HepG2 (cell line): ENCODE data around the gene NT5C2. TPM values are rescaled to one million over a fixed set of nuclear protein-coding genes. Genes with fewer than 3 reads are reported as not detected.

ENCODE experiments used
- ASH2L ChIP-seq: fragments of 300-600, 200-600 bp; sonication (generic); IDR thresholded peaks from 2 replicates; pipeline ENCODE4 v1.7.0; 2017; ENCODE audit warnings: low read depth, mild to moderate bottlenecking, moderate library complexity, mixed read lengths, low read length; ENCODE audit not compliant: insufficient read length
- CEBPG ChIP-seq: IDR thresholded peaks from 2 replicates; pipeline ENCODE4 v1.6.1; 2016
- GLMP ChIP-seq: sonication (generic); formaldehyde crosslinking; IDR thresholded peaks from 2 replicates; pipeline ENCODE4 v1.9.0; 2021; ENCODE audit warnings: missing genetic modification reagents, mild to moderate bottlenecking, borderline replicate concordance
- MLX ChIP-seq: IDR thresholded peaks from 2 replicates; pipeline ENCODE4 v1.6.1; 2016
- MTA3 ChIP-seq: sonication (generic); formaldehyde crosslinking; IDR thresholded peaks from 2 replicates; pipeline ENCODE4 v1.4.0; 2020; ENCODE audit warnings: missing genetic modification reagents
- MXD1 ChIP-seq: sonication (generic); formaldehyde crosslinking; IDR thresholded peaks from 2 replicates; pipeline ENCODE4 v1.4.0; 2020; ENCODE audit warnings: mild to moderate bottlenecking, missing genetic modification reagents
- SIX4 ChIP-seq: sonication (generic); formaldehyde crosslinking; IDR thresholded peaks from 2 replicates; pipeline ENCODE4 v1.4.0; 2020; ENCODE audit warnings: missing genetic modification reagents
- SNAPC5 ChIP-seq: sonication (generic); formaldehyde crosslinking; IDR thresholded peaks from 2 replicates; pipeline ENCODE4 v1.8.1; 2023; ENCODE audit warnings: mild to moderate bottlenecking, missing genetic modification reagents, borderline replicate concordance
- U2AF2 ChIP-seq: fragments of 200-400 bp; formaldehyde crosslinking; IDR thresholded peaks from 2 replicates; pipeline ENCODE4 v1.6.1; 2017; ENCODE audit warnings: low read depth, mild to moderate bottlenecking, low read length
- ZFAT ChIP-seq: sonication (generic); formaldehyde crosslinking; conservative IDR thresholded peaks from 2 replicates; pipeline ENCODE4 v1.8.1; 2023; ENCODE audit warnings: missing genetic modification reagents, inconsistent platforms
- ZNF550 ChIP-seq: sonication (generic); formaldehyde crosslinking; IDR thresholded peaks from 2 replicates; pipeline ENCODE4 v1.4.0; 2020; ENCODE audit warnings: mild to moderate bottlenecking, missing genetic modification reagents, borderline replicate concordance
- polyA plus RNA-seq, 8 experiments: library from polyadenylated mRNA; depleted of rRNA in 3 of 8; stranded (reverse) in 7 of 8; unstranded in 1 of 8; fragments of >200 nt; fragmentation: Illumina TruSeq in 4 of 8; extraction: Trizol in 4 of 8; gene quantifications; 2 replicates each; pipeline versions ENCODE4 v1.2.1 to v1.2.3, GENCODE V29; 2011 to 2016; ENCODE audit warnings: low read depth in 4 of 8, missing spikeins in 1 of 8, mixed read lengths in 1 of 8; ENCODE audit not compliant: insufficient read depth in 1 of 8
- total RNA-seq, 5 experiments: library from RNA; depleted of rRNA; stranded (reverse); fragments of >200 nt; fragmentation: Illumina TruSeq; extraction: Trizol; gene quantifications; 2 replicates each; pipeline ENCODE4 v1.2.3, GENCODE V29; 2016; ENCODE audit warnings: low read depth in 1 of 5
- TF ChIP-seq, protein P1 (sequence below): sonication (generic); formaldehyde crosslinking; IDR thresholded peaks from 2 replicates; pipeline ENCODE4 v1.8.1; 2023; ENCODE audit warnings: mild to moderate bottlenecking, moderate library complexity, missing genetic modification reagents
- TF ChIP-seq, protein P2 (sequence below): sonication (generic); formaldehyde crosslinking; IDR thresholded peaks from 2 replicates; pipeline ENCODE4 v1.4.0; 2020; ENCODE audit warnings: mild to moderate bottlenecking, low read depth, missing genetic modification reagents
- TF ChIP-seq, protein P3 (sequence below): sonication (generic); formaldehyde crosslinking; conservative IDR thresholded peaks from 2 replicates; pipeline ENCODE4 v1.4.0; 2020; ENCODE audit warnings: missing genetic modification reagents
- TF ChIP-seq, protein P4 (sequence below): sonication (generic); formaldehyde crosslinking; IDR thresholded peaks from 2 replicates; pipeline ENCODE4 v1.4.0; 2020; ENCODE audit warnings: mild to moderate bottlenecking, missing genetic modification reagents, borderline replicate concordance

NT5C2 gene
- total and polyA plus RNA-seq, 2 of the 13 experiments (the other 11 are each of a cell fraction or from before 2014, with no cell fraction given): 40.6 to 55.2 TPM

- TF ChIP-seq, protein P1, sequence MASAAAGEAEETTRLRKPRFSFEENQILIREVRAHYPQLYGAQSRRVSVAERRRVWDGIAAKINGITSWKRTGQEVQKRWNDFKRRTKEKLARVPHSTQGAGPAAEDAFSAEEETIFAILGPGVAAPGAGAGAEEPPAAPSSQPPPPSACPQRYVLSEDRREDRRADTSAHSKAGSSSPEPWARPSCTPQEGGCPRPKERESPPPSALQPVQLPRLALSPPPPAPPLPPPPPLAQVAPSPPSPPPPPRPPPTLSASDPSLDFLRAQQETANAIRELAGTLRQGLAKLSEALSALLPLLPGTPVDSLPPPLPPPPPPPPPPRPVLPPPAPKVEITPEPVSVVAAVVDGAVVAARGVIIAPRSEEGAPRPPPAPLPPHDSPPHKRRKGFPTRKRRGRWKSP (CRISPR knock-in tag): no peak
- no peak for TF ChIP-seq GLMP (CRISPR knock-in tag)
- TF ChIP-seq SIX4 (CRISPR knock-in tag): peak; percentile 69; the same call in 1 of the 2 replicates
- TF ChIP-seq ASH2L: no peak
- no peak for TF ChIP-seq U2AF2
- TF ChIP-seq ZFAT (CRISPR knock-in tag): no peak
- no peak for TF ChIP-seq MXD1 (CRISPR knock-in tag)
- TF ChIP-seq ZNF550: no peak
- TF ChIP-seq, protein P2, sequence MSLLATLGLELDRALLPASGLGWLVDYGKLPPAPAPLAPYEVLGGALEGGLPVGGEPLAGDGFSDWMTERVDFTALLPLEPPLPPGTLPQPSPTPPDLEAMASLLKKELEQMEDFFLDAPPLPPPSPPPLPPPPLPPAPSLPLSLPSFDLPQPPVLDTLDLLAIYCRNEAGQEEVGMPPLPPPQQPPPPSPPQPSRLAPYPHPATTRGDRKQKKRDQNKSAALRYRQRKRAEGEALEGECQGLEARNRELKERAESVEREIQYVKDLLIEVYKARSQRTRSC (CRISPR knock-in tag): no peak
- no peak for TF ChIP-seq MLX (CRISPR knock-in tag)
- TF ChIP-seq CEBPG (CRISPR knock-in tag): peak; percentile 84
- no peak for TF ChIP-seq SNAPC5 (CRISPR knock-in tag)
- TF ChIP-seq MTA3 (CRISPR knock-in tag): no peak
- TF ChIP-seq, protein P3, sequence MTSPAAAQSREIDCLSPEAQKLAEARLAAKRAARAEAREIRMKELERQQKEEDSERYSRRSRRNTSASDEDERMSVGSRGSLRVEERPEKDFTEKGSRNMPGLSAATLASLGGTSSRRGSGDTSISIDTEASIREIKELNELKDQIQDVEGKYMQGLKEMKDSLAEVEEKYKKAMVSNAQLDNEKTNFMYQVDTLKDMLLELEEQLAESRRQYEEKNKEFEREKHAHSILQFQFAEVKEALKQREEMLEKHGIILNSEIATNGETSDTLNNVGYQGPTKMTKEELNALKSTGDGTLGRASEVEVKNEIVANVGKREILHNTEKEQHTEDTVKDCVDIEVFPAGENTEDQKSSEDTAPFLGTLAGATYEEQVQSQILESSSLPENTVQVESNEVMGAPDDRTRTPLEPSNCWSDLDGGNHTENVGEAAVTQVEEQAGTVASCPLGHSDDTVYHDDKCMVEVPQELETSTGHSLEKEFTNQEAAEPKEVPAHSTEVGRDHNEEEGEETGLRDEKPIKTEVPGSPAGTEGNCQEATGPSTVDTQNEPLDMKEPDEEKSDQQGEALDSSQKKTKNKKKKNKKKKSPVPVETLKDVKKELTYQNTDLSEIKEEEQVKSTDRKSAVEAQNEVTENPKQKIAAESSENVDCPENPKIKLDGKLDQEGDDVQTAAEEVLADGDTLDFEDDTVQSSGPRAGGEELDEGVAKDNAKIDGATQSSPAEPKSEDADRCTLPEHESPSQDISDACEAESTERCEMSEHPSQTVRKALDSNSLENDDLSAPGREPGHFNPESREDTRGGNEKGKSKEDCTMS (CRISPR knock-in tag): no peak
- TF ChIP-seq, protein P4, sequence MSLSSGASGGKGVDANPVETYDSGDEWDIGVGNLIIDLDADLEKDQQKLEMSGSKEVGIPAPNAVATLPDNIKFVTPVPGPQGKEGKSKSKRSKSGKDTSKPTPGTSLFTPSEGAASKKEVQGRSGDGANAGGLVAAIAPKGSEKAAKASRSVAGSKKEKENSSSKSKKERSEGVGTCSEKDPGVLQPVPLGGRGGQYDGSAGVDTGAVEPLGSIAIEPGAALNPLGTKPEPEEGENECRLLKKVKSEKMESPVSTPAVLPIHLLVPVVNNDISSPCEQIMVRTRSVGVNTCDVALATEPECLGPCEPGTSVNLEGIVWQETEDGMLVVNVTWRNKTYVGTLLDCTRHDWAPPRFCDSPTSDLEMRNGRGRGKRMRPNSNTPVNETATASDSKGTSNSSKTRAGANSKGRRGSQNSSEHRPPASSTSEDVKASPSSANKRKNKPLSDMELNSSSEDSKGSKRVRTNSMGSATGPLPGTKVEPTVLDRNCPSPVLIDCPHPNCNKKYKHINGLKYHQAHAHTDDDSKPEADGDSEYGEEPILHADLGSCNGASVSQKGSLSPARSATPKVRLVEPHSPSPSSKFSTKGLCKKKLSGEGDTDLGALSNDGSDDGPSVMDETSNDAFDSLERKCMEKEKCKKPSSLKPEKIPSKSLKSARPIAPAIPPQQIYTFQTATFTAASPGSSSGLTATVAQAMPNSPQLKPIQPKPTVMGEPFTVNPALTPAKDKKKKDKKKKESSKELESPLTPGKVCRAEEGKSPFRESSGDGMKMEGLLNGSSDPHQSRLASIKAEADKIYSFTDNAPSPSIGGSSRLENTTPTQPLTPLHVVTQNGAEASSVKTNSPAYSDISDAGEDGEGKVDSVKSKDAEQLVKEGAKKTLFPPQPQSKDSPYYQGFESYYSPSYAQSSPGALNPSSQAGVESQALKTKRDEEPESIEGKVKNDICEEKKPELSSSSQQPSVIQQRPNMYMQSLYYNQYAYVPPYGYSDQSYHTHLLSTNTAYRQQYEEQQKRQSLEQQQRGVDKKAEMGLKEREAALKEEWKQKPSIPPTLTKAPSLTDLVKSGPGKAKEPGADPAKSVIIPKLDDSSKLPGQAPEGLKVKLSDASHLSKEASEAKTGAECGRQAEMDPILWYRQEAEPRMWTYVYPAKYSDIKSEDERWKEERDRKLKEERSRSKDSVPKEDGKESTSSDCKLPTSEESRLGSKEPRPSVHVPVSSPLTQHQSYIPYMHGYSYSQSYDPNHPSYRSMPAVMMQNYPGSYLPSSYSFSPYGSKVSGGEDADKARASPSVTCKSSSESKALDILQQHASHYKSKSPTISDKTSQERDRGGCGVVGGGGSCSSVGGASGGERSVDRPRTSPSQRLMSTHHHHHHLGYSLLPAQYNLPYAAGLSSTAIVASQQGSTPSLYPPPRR (CRISPR knock-in tag): peak; percentile 26; the same call in 1 of the 2 replicates
Measured at GRCh38 chr10:103120977-103121735, 71.9 kb downstream of the NT5C2 start (continued).
